GM20431 (cell line): ENCODE data around the gene SPOP.

ENCODE experiments used
- in situ Hi-C: fragments of 300-500 bp; cut with MseI, MboI; formaldehyde crosslinking; loops from one replicate; pipeline ENCODE4 v1.15.0; 2020; ENCODE audit warnings: low sequenced_read_pairs; ENCODE audit not compliant: unreplicated experiment

The SPOP gene

GRCh38 chr17:49576917-49577649 is 100.8 kb downstream of the SPOP start:
- in situ Hi-C loops = no loop called here

- in situ Hi-C loops = no loop called here
Observed at GRCh38 chr17:49576088-49576916, 101.6 kb downstream of the SPOP start.

- in situ Hi-C loops = no loop called here
Observed at GRCh38 chr17:49575679-49576087, 102.2 kb downstream of the SPOP start, which contains the start of gene NXPH3. Gene NXPH3, plus strand, starts transcription at chr17:49575871. Its CDS starts 349 bp downstream, at chr17:49576220.

GRCh38 chr17:49574945-49575678 is 102.8 kb downstream of the SPOP start:
- in situ Hi-C loops = loop anchor here (5.0 to 25.0 kb wide), 3 partner anchors 122 to 412 kb away; partner anchors contain the start of gene DLX3

GRCh38 chr17:49574323-49574781 is 103.5 kb downstream of the SPOP start:
- in situ Hi-C loops = loop anchor here (5.0 to 25.0 kb wide), 3 partner anchors 123 to 413 kb away; partner anchors contain the start of gene DLX3

- in situ Hi-C loops = loop anchor here (5.0 to 25.0 kb wide), 3 partner anchors 124 to 414 kb away; partner anchors contain the start of gene DLX3
Observed at GRCh38 chr17:49573510-49574322, 104.2 kb downstream of the SPOP start.

GRCh38 chr17:49572806-49573420 is 105.0 kb downstream of the SPOP start:
- in situ Hi-C loops = loop anchor here (5.0 to 25.0 kb wide), 3 partner anchors 124 to 414 kb away; partner anchors contain the start of gene DLX3

- in situ Hi-C loops = loop anchor here (5.0 to 25.0 kb wide), 3 partner anchors 125 to 415 kb away; partner anchors contain the start of gene DLX3
Observed at GRCh38 chr17:49572226-49572625, 105.7 kb downstream of the SPOP start.

- in situ Hi-C loops = loop anchor here (5.0 to 25.0 kb wide), 3 partner anchors 126 to 416 kb away; partner anchors contain the start of gene DLX3
Observed at GRCh38 chr17:49571764-49572163, 106.1 kb downstream of the SPOP start.

GRCh38 chr17:49571283-49571682 is 106.6 kb downstream of the SPOP start:
- in situ Hi-C loops = loop anchor here (5.0 to 25.0 kb wide), 3 partner anchors 126 to 416 kb away; partner anchors contain the start of gene DLX3

- in situ Hi-C loops = loop anchor here (5.0 to 25.0 kb wide), 3 partner anchors 127 to 417 kb away; partner anchors contain the start of gene DLX3
Observed at GRCh38 chr17:49570540-49571242, 107.2 kb downstream of the SPOP start.

GRCh38 chr17:49568695-49569047 is 109.2 kb downstream of the SPOP start:
- in situ Hi-C loops = loop anchor here (25.0 kb wide), 2 partner anchors 294 to 419 kb away; partner anchors contain the start of gene DLX3

GRCh38 chr17:49567871-49568694 is 109.8 kb downstream of the SPOP start:
- in situ Hi-C loops = loop anchor here (25.0 kb wide), 2 partner anchors 294 to 419 kb away; partner anchors contain the start of gene DLX3

GRCh38 chr17:49567104-49567521 is 110.8 kb downstream of the SPOP start:
- in situ Hi-C loops = loop anchor here (25.0 kb wide), 2 partner anchors 295 to 420 kb away; partner anchors contain the start of gene DLX3

- in situ Hi-C loops = loop anchor here (25.0 kb wide), 2 partner anchors 296 to 421 kb away; partner anchors contain the start of gene DLX3
Observed at GRCh38 chr17:49566668-49567071, 111.2 kb downstream of the SPOP start.

- in situ Hi-C loops = loop anchor here (25.0 kb wide), 2 partner anchors 296 to 421 kb away; partner anchors contain the start of gene DLX3
Observed at GRCh38 chr17:49565948-49566491, 111.9 kb downstream of the SPOP start.
